Measurements from ENCODE around the gene MALT1.
"Not testable (repeated sequence)": the region's sequence is repeated elsewhere in the genome, so short reads cannot be mapped to it uniquely, and the experiment has no call there.

MALT1 gene, protein sequence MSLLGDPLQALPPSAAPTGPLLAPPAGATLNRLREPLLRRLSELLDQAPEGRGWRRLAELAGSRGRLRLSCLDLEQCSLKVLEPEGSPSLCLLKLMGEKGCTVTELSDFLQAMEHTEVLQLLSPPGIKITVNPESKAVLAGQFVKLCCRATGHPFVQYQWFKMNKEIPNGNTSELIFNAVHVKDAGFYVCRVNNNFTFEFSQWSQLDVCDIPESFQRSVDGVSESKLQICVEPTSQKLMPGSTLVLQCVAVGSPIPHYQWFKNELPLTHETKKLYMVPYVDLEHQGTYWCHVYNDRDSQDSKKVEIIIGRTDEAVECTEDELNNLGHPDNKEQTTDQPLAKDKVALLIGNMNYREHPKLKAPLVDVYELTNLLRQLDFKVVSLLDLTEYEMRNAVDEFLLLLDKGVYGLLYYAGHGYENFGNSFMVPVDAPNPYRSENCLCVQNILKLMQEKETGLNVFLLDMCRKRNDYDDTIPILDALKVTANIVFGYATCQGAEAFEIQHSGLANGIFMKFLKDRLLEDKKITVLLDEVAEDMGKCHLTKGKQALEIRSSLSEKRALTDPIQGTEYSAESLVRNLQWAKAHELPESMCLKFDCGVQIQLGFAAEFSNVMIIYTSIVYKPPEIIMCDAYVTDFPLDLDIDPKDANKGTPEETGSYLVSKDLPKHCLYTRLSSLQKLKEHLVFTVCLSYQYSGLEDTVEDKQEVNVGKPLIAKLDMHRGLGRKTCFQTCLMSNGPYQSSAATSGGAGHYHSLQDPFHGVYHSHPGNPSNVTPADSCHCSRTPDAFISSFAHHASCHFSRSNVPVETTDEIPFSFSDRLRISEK

GRCh38 chr18:58671111-58671631 is at the start of gene MALT1:
MALT1 (plus strand) TSS chr18:58671465; CDS start chr18:58671644, 179 bp downstream.
- DNase-seq (ENCODE audit: low read depth, low spot score), result peak; percentile 93

DNA sequence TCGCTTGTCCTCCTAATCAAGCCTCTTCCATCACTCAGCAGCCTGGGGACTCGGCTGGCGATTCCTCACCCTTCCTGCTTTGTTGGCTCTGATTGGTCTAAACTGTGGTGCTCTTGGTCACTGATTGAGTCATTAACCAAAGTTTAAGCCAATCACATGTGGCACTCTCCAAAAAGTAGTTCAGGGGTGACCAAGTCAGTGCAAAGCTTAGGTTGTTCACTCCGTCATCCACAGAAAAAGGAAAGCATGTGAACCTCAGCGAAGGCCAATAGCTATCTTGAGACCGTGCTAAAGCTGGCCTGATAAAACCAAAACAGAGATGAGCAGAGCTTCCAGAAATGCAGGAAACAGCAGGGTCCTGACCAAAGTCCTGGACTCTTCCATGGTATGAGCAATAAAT is 47.3 kb upstream of the MALT1 start:
- DNase-seq (ENCODE audit: low read depth, low spot score), result peak; percentile 22

DNA sequence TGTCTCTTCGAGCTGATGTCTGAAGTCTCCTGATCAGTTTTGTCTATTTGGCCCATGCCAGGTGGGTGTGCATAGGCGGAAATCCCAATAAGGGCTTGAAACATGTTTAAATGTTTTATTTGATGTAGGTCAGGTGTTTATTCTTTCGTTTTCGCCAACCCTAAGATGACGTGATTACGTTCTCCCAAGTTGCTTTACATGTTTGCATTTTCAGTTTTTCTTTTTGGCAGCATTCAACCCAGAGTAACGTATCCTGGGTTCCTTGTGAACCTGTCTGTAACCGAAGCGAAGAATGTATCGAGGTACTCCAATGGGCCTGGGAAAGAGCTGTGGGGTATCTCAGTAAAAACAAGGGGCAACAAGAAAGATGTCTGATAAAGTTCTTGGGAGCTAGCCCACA is 45.4 kb upstream of the MALT1 start:
- no peak for DNase-seq (ENCODE audit: low read depth, low spot score)

DNA sequence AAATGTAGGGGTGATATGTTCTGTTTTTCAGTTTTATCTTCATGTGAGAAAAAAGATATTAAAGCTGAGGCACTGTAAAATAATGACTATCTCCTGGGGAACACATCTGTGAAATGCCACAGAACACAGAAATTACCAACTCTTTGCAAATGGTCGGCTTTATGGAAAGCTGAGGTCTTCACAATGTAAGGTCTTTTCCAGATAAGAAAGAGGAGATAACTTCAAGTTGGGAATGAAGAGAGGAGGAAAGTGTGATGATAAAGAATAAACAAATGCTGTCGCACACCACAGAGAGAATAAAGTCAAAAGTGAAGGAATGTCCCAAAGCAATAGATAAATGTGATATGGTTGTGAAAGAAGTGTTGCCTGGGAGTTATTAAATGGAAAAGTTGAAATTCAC is 41.2 kb upstream of the MALT1 start:
- DNase-seq (ENCODE audit: low read depth, low spot score), result no peak

- DNase-seq (ENCODE audit: low read depth, low spot score), result no peak
Measured at GRCh38 chr18:58631301-58631700, 40.0 kb upstream of the MALT1 start.

- DNase-seq (ENCODE audit: low read depth, low spot score), result no peak
Measured at GRCh38 chr18:58632552-58632951, 38.7 kb upstream of the MALT1 start.

- no peak for DNase-seq (ENCODE audit: low read depth, low spot score)
Measured at GRCh38 chr18:58633874-58634273, 37.4 kb upstream of the MALT1 start.

GRCh38 chr18:58635891-58636290 is 35.4 kb upstream of the MALT1 start:
- DNase-seq (ENCODE audit: low read depth, low spot score), result no peak

GRCh38 chr18:58637197-58637596 is 34.1 kb upstream of the MALT1 start:
- no peak for DNase-seq (ENCODE audit: low read depth, low spot score)

GRCh38 chr18:58637946-58638345 is 33.3 kb upstream of the MALT1 start:
- DNase-seq (ENCODE audit: low read depth, low spot score), result no peak

DNA sequence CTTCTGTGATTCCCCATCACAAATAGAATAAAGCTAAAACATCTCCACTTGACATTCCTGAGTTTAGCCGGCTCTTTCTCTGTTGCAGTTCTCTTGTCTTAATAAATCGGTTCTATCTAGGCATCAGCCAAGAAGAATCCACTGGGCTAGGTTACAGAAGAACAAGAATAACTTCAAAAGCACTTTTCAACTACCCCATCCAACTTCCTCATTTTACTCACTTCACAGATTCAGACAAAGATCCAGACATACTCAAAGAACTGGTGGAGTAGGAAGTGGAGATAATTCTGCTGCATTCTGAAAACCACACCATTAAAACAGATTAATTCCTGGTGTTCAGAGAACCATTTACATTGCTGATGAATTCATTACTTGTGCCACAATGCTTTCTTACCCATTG is 32.8 kb upstream of the MALT1 start:
- DNase-seq (ENCODE audit: low read depth, low spot score), result no peak

- DNase-seq (ENCODE audit: low read depth, low spot score), result no peak
Measured at GRCh38 chr18:58639237-58639636, 32.0 kb upstream of the MALT1 start.

- DNase-seq (ENCODE audit: low read depth, low spot score), result no peak
Measured at GRCh38 chr18:58639751-58640427, 31.4 kb upstream of the MALT1 start.

DNA sequence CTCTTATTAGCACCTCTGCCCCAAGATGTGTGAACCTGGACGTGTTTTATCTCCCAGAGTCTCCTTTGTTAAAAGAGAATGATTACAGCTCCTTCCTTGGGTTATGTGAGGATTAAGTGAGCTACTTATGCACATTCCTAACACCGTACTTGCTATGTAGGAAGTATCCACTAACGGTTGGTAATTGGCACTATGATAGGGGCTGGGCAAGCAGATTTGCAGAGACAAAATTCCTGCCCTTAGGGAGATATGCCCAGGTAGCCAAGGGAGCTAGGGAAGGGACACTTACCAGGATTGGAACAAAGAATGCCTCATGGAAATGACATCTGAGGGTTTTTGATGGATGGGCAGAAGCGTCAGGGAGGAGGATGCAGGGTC is 30.8 kb upstream of the MALT1 start:
- DNase-seq (ENCODE audit: low read depth, low spot score), result peak; percentile 58

GRCh38 chr18:58640891-58641610 is 30.2 kb upstream of the MALT1 start:
- DNase-seq (ENCODE audit: low read depth, low spot score), result peak; percentile 70

- DNase-seq (ENCODE audit: low read depth, low spot score), result not testable (repeated sequence)
Measured at GRCh38 chr18:58643557-58643956, 27.7 kb upstream of the MALT1 start.

DNA sequence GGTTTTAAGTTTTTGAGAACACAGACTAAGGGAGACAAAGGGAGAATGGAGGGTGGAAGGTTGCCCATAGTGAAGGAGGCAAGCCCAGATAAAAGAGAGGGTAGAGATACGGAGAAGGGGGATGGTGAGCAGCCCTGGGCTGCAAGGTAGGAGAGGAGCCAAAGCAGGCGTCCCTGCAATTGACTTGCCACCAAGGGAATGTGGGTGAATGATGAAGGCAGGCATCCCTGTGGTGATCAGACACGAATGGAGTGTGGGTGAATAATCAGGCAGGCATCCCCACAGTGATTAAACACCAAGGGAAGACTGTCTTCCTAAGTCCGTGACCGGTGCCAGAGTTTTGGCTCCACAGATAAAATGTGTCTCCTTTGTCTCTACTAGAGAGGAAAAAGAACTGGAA is 25.9 kb upstream of the MALT1 start:
- DNase-seq (ENCODE audit: low read depth, low spot score), result no peak

GRCh38 chr18:58646334-58646862 is 24.9 kb upstream of the MALT1 start:
- DNase-seq (ENCODE audit: low read depth, low spot score), result no peak

DNA sequence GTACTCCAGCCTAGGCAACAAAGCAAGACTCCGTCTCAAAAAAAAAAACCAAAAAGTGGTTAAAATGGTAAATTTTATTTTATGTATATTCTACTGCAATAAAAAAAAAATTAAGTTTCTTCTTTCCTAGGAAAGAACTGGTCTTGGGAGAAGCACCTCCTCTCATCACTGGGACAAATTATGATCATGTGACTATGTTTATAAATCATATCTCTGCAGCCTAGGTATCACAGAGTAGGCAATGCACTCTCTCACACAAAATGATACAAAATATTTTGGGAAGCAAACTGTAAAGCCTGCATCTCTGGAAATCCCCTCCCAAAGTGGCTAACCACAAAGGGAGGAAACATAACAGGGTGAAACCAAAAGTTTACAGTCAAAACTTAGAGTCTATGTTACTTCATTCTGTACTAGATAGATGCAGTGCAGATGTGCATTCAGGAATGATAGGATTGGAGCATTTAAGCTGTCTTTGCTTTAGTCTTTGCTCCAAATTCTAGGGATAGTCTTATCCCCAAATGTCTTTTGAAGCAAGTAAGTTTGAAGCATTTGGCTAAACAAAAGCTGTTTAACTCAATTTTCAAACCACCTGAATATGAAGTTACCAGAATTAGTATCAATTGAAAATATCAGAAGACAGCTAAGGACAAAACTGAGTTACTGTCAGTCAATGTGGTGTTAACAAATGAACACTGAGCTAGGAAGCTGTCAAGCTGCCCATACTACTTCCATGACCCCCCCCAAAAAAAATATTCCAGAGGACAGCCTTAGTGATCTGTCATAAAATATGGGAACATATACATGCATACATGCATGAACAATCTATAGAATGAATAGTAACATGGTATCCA is 21.1 kb upstream of the MALT1 start:
- no peak for DNase-seq (ENCODE audit: low read depth, low spot score)

DNA sequence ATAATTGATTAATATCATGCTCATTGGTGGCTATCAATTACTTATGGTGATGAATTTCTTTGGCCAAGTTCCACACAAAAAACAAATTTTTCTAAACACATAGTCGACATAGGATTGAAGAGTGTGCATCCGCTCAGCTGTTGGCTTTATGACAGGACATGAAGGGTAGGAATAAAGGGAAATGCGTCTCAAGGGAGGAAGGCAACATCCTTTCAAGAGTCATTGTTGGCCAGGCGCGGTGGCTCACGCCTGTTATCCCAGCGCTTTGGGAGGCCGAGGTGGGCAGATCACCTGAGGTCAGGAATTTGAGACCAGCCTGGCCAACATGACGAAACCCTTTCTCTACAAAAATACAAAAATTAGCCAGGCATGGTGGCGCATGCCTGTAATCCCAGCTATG is 20.4 kb upstream of the MALT1 start:
- not testable (repeated sequence) for DNase-seq (ENCODE audit: low read depth, low spot score)
